Panc1 (cell line): Measurements from ENCODE around the gene SLC44A4. TPM values are rescaled to one million over a fixed set of nuclear protein-coding genes. Genes with fewer than 3 reads are reported as not detected.

ENCODE experiments used
- ATAC-seq: fragments of 200-7000 bp; cut with Tn5 transposase; 2 replicates; pipeline ENCODE4 v1.9.1; 2020; ENCODE audit warnings: mild to moderate bottlenecking, moderate library complexity
- BruUV-seq: library from RNA; stranded (reverse); fragments of 400-500 nt; replicated peaks from 2 replicates; lab custom pipeline; 2021; lab: Mats Ljungman, UMichigan
- CTCF ChIA-PET: fragments of 300-600 bp; sonication (Branson Sonifier 250); formaldehyde crosslinking; loops from one replicate; lab custom pipeline; 2022; ENCODE audit warnings: antibody characterized with exemption; lab: Charles Lee
- POLR2A ChIA-PET: fragments of 300-600 bp; sonication (Branson Sonifier 250); formaldehyde crosslinking; loops from one replicate; lab custom pipeline; 2022; ENCODE audit warnings: antibody characterized with exemption; lab: Charles Lee
- DNase-seq: peaks from one replicate; pipeline ENCODE4 v3.0.0-alpha.2; 2010; ENCODE audit warnings: low read depth, low spot score
- H3K27ac ChIP-seq: 2 replicates; pipeline ENCODE4 v1.5.1; 2011; ENCODE audit warnings: mild to moderate bottlenecking, low read length, inconsistent platforms
- H3K27me3 ChIP-seq: fragments of 200-500 bp; sonication (Bioruptor generic); 2 replicates; pipeline ENCODE4 v1.6.0; 2014; ENCODE audit warnings: low read length, inconsistent platforms; ENCODE audit not compliant: control insufficient read depth, insufficient read depth
- H3K36me3 ChIP-seq: fragments of 200-500 bp; sonication (Bioruptor generic); 2 replicates; pipeline ENCODE4 v1.5.1; 2014; ENCODE audit warnings: inconsistent platforms, mild to moderate bottlenecking, low read length, moderate library complexity; ENCODE audit not compliant: control insufficient read depth, insufficient read depth
- H3K4me1 ChIP-seq: 2 replicates; pipeline ENCODE4 v1.5.1; 2011; ENCODE audit warnings: inconsistent platforms, mild to moderate bottlenecking, low read length, moderate library complexity; ENCODE audit not compliant: control insufficient read depth, insufficient read depth
- H3K4me3 ChIP-seq, 2 experiments: 2 replicates each; pipeline ENCODE4 v1.5.1; 2011 to 2012; ENCODE audit warnings: low read depth in 2 of 2, low read length in 2 of 2, mild to moderate bottlenecking in 2 of 2, inconsistent platforms in 1 of 2, moderate library complexity in 1 of 2
- H3K9me3 ChIP-seq: fragments of 200-500 bp; sonication (Bioruptor generic); 2 replicates; pipeline ENCODE4 v1.5.1; 2014; ENCODE audit warnings: low read depth, mild to moderate bottlenecking, inconsistent platforms, low read length, moderate library complexity; ENCODE audit not compliant: control insufficient read depth, insufficient read depth
- CTCF ChIP-seq: fragments of 450-650 bp; IDR thresholded peaks from 2 replicates; pipeline ENCODE4 v1.5.1; 2017; ENCODE audit warnings: mild to moderate bottlenecking
- POLR2AphosphoS5 ChIP-seq: IDR thresholded peaks from 2 replicates; pipeline ENCODE4 v1.6.1; 2012; ENCODE audit warnings: mild to moderate bottlenecking, low read depth, low read length, moderate library complexity
- REST ChIP-seq, 2 experiments: IDR thresholded peaks; 2 replicates each; pipeline ENCODE4 v1.6.1; 2011 to 2012; ENCODE audit warnings: low read depth in 2 of 2, control low read depth in 1 of 2, low read length in 1 of 2, mild to moderate bottlenecking in 1 of 2, moderate library complexity in 1 of 2; ENCODE audit not compliant: insufficient read depth in 1 of 2
- SIN3A ChIP-seq: IDR thresholded peaks from 2 replicates; pipeline ENCODE4 v1.6.1; 2012; ENCODE audit warnings: low read depth, mild to moderate bottlenecking, low read length, moderate library complexity, borderline replicate concordance; ENCODE audit not compliant: insufficient read depth
- TCF7L2 ChIP-seq: IDR thresholded peaks from 2 replicates; pipeline ENCODE4 v1.6.1; 2011; ENCODE audit warnings: mild to moderate bottlenecking, low read depth, low read length, inconsistent platforms
- in situ Hi-C: cut with HindIII; loops from 2 replicates; pipeline ENCODE4 v1.10.0; 2016; ENCODE audit warnings: low sequenced_read_pairs, low pct_unique_long_range_greater_than_20kb
- intact Hi-C: fragments of 100-400 bp; cut with micrococcal nuclease; formaldehyde crosslinking; loops from one replicate; pipeline ENCODE4 v1.10.0; 2022; ENCODE audit not compliant: unreplicated experiment
- total RNA-seq: library from RNA; stranded (reverse); gene quantifications from one replicate; pipeline ENCODE4 v1.2.1, GENCODE V29; 2021; ENCODE audit not compliant: unreplicated experiment

The SLC44A4 gene
- total RNA-seq, 1 experiment from 2014 or later = 2.7 TPM

DNA sequence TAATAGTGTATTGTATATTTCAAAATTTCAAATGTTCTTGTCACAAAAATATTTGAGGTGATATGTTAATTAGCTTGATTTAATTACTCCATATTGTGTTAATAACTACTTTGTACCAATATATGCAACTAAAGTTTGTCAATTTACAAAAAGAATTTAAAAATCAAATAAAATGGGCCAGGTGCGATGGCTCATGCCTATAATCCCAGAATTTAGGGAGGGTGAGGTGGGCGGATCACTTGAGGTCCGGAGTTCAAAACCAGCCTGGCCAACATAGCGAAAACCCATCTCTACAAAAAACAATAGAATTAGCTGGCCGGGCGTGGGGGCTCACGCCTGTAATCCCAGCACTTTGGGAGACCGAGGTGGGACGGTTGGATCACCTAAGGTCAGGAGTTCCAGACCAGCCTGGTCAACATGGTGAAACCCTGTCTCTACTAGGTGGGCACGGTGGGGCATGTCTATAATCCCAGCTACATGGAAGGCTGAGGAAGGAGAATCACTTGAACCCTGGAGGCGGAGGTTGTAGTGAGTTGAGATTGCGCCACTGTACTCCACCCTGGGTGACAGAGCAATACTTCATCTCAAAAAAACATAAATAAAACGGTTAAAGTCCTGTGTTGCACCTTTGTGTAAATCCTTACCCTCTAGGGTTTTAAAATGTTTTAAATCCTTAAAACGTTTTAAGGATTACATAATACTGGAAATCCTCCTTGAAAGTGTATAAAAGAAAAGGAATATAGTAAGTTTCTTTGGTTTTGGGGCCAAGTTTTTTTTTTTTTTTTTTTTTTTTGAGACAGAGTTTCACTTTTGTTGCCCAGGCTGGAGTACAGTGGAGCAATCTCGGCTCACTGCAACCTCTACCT is 47.2 kb downstream of the SLC44A4 start:
- POLR2A ChIA-PET = interaction anchor here (0.6 to 0.7 kb wide), 2 partner anchors 34 to 36 kb away, joined by 3 to 20 read pairs; no protein-coding TSS in a partner anchor
- H3K27ac ChIP-seq = peak overlapping the region; percentile 62
- DNase-seq (no peak), ATAC-seq (no peak)
- BruUV-seq = no TSS peak
- H3K27me3 ChIP-seq = no peaks in the 10 kb centered on the region
- in situ Hi-C loops (no loop called here), intact Hi-C loops (loop anchor here (5.0 to 10.0 kb wide), 2 partner anchors 97 to 149 kb away; partner anchors contain the start of genes CLIC1 and LY6G5C)
- 0 out of 2 replicates have a peak, but pooled peaks cover 2% of the 10 kb centered on the region for H3K36me3 ChIP-seq
- CTCF ChIA-PET = interaction anchor here (0.6 to 0.7 kb wide), 3 partner anchors 10 to 62 kb away, joined by 3 to 7 read pairs (median 5); no protein-coding TSS in a partner anchor
- TF ChIP-seq CTCF (no peak), TCF7L2 (no peak)
- H3K4me3 ChIP-seq = peak overlapping the region; percentile 92 to 93
- H3K9me3 ChIP-seq = no peaks in the 10 kb centered on the region
- H3K4me1 ChIP-seq = peaks cover 13% of the 10 kb centered on the region

DNA sequence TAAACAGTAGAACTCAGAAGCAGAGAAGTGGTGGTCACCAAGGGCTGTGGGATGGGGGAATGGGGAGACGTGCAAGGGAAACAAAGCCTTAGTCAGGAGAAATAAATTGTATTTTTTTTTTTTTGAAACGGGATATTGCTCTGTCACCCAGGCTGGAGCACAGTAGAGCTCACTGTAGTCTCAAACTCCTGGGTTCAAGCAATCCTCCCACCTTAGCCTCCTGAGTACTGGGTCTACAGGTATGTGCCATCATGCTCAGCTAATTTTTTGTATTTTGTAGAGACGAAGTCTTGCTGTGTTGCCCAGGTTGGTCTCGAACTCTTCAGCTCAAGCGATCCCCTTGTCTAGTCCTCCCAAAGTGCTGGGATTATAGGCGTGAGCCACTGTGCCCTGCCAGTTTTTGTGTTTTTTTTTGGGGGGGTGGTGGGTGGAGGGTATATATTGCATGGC is 47.9 kb downstream of the SLC44A4 start:
- no peaks in the 10 kb centered on the region for H3K27me3 ChIP-seq
- in situ Hi-C loops = no loop called here
- no TSS peak for BruUV-seq
- CTCF ChIA-PET = interaction anchor here (0.6 to 0.7 kb wide), 3 partner anchors 11 to 61 kb away, joined by 3 to 7 read pairs (median 5); no protein-coding TSS in a partner anchor
- H3K27ac ChIP-seq = peak overlapping the region; percentile 62
- H3K4me3 ChIP-seq = peak overlapping the region; percentile 92 to 93
- intact Hi-C loops = loop anchor here (5.0 to 10.0 kb wide), 2 partner anchors 96 to 149 kb away; partner anchors contain the start of genes CLIC1 and LY6G5C
- peaks cover 17% of the 10 kb centered on the region for H3K4me1 ChIP-seq
- no peaks in the 10 kb centered on the region for H3K36me3 ChIP-seq
- DNase-seq (no peak), ATAC-seq (no peak)
- no peak for TF ChIP-seq CTCF
- no peak for TF ChIP-seq REST (IDR thresholded peaks at IDR 0.05; ENCODE audit: insufficient read depth in 1 of 2, low read depth in 2 of 2, low read length in 1 of 2)
- TF ChIP-seq SIN3A = no peak
- TF ChIP-seq TCF7L2 = no peak
- TF ChIP-seq POLR2AphosphoS5 = no peak
- H3K9me3 ChIP-seq = no peaks in the 10 kb centered on the region
- POLR2A ChIA-PET = interaction anchor here (0.6 kb wide), 2 partner anchors 34 to 131 kb away, joined by 3 to 5 read pairs; no protein-coding TSS in a partner anchor
